GM19238 (cell line): ENCODE measurements around the gene SLC25A38.
A peak's percentile ranks its signal among the peaks of the same experiment; 100 is the strongest.

Experiments
- DNase-seq: peaks from one replicate; pipeline ENCODE4 v3.0.0; 2011; ENCODE audit warnings: low spot score; ENCODE audit not compliant: insufficient read length

The SLC25A38 gene

DNA sequence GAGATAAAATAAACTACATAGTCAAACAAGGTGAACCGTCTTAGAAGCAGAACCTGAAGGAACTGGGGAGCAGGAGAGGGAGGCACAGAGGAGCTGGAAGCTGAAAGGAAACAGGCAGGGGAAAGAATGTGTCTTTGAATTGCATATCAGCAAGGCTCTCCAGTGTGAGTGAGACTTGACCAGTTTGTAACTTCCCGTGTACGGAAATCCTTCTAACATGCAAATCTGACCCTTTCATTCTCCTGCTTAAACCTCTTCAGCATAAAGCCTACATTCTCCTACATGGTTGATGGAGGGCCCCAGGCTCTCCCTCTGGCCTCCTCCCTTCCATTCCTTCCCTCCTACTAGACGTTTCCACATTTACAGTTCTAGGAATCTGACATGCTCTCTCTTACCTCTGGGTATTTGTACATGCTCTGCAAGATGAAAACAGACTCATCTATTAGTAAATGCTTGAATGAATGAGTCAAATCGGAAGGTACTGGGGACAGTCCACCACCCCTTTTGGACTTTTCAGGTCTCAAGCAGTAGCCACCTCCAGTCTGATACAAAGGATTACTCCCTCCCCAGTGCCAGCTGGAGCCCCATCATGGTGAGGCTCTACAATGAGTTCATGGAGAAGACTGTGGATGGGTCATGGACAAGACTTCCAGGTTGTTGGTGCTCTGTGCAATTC, 6.1 kb upstream of the SLC25A38 start:
- no peak for DNase-seq

- DNase-seq = peak; percentile 39
These were observed 5.1 kb upstream of the SLC25A38 start for GRCh38 chr3:39378088-39378487.

- no peak for DNase-seq
These were observed 4.0 kb upstream of the SLC25A38 start for GRCh38 chr3:39378957-39379777.

GRCh38 chr3:39379778-39380155, 3.4 kb upstream of the SLC25A38 start:
- DNase-seq = no peak

- no peak for DNase-seq
These were observed 1.7 kb upstream of the SLC25A38 start for GRCh38 chr3:39381432-39381831.

- peak; percentile 95 for DNase-seq
These were observed 903 bp downstream of the SLC25A38 start for GRCh38 chr3:39383881-39384664.

GRCh38 chr3:39384665-39385000, 1.5 kb downstream of the SLC25A38 start:
- DNase-seq = no peak

GRCh38 chr3:39385456-39386090, 2.4 kb downstream of the SLC25A38 start:
- no peak for DNase-seq

GRCh38 chr3:39386318-39386717, 3.1 kb downstream of the SLC25A38 start:
- DNase-seq = no peak

GRCh38 chr3:39387411-39387975, 4.3 kb downstream of the SLC25A38 start:
- no peak for DNase-seq

GRCh38 chr3:39388153-39388552, 5.0 kb downstream of the SLC25A38 start:
- no peak for DNase-seq

DNA sequence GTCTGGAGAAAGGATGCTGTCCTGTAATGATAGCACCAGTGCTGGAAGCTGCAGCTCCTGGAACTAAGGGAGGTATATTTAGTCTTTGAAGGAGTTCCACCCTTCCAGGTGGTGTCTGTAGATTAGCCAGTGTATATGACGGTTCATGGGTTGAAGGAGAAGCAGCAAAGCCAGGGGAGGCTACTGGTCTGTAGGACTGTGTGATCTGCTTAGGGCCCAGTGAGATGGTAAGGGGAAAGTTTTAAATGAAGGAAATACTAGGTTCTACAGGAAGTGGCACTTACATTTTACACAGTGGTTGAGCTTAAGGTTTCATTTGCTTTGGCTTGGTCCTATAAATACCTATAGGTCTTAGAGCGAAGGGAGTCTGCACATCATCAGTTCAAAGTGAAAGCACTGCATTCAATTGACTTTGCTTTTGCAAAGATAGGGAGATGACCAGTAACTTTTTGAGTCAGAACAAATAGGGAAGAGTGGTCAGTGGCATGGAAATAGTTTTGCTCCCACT, 5.6 kb downstream of the SLC25A38 start:
- peak; percentile 68 for DNase-seq

DNA sequence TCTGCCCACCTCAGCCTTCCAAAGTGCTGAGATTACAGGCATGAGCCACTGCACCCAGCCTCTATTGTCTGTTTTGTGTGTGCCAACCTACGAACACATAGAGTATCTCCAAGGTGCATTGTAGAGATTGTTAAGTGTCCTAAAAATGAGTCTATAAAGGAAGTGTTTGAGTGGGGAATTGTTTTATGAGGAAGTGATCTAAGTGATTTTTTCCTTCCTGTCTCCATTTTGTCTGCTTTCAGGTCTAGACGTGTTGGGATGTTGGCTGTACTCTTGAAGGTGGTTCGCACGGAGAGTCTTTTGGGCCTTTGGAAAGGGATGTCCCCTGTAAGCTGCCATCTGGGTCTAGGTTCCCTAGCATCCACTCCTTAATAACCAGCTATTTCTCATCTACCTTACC, 7.0 kb downstream of the SLC25A38 start:
- no peak for DNase-seq

DNA sequence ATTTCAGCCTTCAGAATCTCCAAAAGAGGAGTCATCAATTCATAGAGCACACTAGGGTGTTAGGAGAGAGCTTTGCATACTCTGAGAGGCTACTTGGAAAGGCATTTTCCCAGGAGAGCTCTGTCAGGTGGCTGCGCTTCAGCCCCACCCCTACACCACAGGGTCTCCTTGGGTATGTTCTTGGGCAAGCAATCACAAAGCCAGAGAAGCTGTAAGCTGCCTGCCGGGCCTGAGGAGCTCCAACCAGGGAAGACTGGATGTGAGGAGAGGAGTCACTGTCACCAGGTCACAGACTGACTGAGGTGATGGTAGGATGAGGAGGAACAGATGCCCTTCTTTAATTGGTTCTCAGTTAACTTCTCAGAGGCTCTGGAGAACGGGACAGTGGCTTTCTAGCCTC, 13.5 kb downstream of the SLC25A38 start:
- no peak for DNase-seq

DNA sequence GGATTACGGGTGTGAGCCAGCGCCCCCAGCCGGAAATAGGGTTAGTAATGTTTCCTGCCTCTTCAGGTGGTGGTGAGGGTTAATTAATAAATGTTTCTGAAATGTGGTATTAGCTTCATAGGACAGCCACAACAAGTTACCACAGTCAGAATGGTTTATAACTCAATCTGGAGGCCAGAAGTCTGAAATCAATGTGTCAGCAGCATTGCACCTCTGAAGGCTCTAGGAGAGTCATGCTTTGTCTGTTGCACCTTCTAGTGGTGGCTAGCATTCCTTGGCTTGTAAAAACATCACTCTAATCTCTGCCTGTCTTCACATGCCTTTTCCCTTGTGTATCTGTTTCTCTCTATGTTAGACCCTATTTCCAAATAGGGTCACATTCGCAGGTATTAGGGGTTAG, 15.5 kb downstream of the SLC25A38 start:
- no peak for DNase-seq

GRCh38 chr3:39401983-39402382, 18.8 kb downstream of the SLC25A38 start:
- no peak for DNase-seq

DNA sequence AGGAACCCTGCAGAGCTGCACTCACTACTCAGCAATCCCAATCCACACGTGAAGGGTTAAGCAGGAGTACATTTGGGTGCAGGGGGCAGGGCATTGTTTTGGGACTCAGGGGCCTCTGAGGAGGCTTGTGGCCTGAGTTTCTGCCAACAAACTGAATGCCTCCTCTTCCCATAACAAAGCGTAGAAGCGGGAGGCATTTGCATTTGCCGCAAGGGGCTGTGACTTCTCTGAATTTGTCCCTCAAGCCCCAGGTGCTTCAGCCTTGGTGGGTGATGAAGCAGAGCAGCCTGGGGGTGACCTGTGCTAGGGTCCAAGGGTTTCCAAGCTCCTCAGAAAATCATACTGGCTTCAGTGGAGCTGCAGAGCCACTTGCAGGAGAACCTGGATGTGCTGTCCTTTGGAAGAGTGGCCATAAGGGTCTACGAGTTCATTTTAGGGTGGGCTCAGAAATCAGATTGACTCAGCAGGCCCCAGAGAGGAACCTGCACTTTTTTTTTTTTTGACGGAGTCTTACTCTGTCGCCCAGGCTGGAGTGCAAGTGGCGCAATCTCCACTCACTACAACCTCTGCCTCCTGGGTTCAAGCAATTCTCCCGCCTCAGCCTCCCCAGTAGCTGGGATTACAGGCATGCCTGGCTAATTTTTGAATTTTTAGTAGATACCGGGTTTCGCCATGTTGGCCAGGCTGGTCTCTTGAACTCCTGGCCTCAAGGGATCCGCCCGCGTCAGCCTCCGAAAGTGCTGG, 21.9 kb downstream of the SLC25A38 start:
- no peak for DNase-seq

DNA sequence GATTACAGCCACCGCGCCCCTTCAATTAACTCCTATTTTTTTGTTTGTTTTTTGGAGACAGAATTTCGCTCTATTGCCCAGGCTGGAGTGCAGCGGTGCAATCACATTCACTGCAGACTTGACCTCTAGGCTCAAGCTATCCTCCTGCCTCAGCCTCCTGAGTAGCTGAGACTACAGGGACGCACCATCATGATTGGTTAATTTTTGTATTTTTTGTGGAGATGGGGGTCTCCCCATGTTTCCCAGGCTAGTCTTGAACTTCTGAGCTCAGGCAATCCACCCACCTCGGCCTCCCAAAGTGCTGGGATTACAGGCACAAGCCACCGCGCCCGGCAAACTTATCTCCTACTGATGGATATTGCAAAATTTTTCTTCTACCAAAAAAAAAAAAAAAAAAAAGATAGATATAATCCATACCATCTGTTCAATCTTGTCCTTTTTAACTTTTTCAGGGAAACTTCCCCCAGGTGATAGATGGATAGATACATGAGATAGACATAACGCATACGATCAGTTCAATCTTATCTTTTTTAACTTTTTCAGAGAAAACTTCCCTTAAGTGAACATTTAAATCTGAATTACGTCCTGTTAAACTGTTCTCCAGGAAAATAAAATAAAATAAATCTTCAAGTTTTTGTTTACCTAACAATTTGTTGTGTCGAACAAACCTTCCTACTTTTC, 22.7 kb downstream of the SLC25A38 start:
- DNase-seq = no peak

DNA sequence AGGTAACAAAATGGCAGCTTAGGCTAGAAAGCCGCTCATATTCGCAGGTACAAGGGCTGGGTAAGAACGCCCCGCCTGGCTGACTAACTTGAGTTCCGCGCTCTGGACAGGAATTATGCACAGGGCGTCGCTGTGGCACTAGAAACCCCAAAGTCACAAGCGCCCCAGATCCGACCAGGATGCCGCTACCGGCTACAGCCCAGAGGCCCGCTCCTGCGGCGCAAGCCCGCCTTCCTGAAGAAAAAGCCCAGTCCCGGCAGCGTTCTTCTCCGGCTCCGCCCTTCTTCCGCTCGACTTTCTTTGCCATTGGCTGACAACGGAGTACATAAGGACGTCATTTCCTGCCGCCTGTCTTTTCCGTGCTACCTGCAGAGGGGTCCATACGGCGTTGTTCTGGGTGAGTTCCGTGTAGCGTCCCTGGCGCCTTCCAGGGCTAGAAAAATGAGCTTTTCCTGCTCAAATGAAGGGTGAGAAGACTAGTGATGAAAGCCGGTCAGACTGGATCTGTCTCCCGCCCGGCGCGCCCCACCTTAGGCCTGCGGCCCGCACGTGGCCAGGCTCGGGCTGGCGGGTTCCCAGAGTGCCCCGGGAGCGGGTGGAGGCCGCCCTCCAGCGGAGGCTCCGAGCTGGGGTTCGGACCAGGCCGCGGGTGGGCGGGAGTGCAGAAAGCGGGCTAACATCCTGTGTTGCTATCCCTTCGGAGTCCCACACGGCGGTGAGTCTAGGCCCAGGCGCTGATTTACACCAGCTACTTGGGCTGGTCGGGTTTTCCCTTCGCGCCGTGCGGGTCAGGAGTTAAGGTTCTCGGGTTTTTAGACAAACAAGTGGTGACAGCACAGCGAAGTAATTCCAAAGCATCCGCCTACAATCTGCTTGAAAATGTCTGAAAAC, 23.4 kb downstream of the SLC25A38 start, which contains the start of gene RPSA:
RPSA (plus strand) TSS at position 353 of the 891 bp plus-strand sequence. CDS start 934 bp downstream, outside the sequence.
- DNase-seq = peak; percentile 90
